Amygdala (tissue), 56 donors: ENCODE measurements around the gene ARMS2.
A peak's percentile ranks its signal among the peaks of the same experiment; 100 is the strongest.

Experiments
- DNase-seq, 56 donors: peaks; one replicate each; lab custom pipeline; 2025; lab: John Stamatoyannopoulos, UW

The ARMS2 gene

DNA sequence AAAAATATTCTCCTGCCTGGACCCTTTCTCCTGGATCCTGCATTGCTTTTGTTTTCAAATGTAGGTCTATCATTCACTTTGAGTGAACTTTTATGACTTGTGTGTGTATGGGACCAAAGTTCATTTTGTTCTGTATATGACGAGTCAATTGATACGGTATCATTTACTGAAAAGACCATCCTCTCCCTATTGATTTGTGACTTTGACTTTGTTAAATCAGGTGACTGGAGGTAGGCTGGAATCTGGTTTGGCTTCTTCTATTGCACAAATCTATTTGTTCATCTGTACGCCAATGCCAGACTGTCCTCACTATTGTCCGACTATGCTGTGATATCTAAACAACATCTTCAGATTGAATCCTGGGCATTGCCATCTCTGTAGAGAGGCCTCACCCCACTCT is 5.3 kb upstream of the ARMS2 start:
- DNase-seq, result no peak

DNA sequence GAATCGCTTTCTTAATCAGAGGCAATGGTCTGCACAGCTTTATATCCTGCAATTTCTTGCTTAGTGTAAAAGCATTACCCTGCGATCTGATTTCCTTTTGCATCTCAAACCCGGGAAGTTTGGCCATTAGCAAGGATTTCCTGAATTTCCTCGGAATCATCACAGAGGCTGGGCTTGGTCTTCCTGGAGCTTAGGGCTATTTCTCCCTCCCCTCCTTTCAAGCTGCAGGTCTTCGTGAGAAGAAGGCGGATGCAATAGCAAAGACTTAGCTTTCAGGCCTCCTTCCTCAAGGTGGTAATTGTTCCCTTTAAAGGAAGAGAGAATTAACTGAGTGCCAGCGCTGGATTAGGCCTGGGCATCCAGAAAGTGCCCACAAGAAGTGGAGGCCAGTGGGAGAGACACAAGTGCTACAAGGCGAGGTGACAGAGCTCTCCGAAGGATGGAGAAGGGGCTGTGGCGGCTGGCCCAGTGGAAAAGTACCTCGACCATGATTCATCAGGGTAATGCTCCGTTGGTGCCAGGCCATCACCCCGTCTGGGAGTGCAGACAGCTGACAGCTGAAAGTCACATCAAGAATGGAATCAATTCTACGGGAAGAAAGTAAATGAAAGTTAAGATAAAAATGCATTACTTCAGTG is 4.0 kb upstream of the ARMS2 start:
- DNase-seq, result no peak

GRCh38 chr10:122454071-122454470 is 382 bp upstream of the ARMS2 start:
- no peak for DNase-seq

DNA sequence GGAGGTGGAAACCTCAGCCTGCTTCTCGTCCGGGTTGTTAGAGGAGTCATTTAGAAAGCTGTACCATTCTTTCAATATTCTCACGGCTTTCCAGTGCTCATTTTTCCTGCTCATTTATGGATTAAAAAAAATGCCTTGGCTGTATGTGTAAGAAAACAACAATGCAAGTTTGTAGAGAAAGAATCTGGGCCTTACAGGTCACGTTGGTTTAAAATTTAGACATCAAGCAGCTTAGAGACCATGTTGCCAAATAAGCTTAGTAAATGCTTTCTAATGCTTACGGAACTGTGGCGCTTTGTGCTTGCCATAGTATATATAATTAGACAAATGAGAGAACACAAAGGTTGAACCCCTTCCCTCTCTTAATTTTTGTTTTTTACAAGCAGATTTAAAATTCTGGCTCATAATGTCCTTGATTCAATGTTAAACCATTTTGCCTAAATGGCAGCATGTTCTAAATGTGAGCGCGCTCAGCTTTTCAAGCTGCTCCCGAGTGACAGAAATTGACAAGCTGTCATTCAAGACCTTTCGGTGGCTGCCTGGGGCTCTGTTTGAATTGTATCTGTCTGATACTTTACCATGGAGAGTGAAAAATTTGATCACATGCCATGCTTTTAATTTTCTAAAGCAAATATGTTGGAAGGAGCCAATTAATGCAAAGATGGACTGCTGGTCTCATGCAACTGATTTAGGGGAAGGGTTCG is 1.1 kb downstream of the ARMS2 start:
- DNase-seq, result no peak

GRCh38 chr10:122457934-122458333 is 3.5 kb downstream of the ARMS2 start:
- peak in 7 of 56 donors; percentile 39 to 60 (median 48) for DNase-seq

GRCh38 chr10:122458693-122459092 is 4.2 kb downstream of the ARMS2 start:
- peak in 12 of 56 donors; percentile 21 to 58 (median 44) for DNase-seq

GRCh38 chr10:122459561-122460273 is 5.3 kb downstream of the ARMS2 start:
- DNase-seq, result no peak

DNA sequence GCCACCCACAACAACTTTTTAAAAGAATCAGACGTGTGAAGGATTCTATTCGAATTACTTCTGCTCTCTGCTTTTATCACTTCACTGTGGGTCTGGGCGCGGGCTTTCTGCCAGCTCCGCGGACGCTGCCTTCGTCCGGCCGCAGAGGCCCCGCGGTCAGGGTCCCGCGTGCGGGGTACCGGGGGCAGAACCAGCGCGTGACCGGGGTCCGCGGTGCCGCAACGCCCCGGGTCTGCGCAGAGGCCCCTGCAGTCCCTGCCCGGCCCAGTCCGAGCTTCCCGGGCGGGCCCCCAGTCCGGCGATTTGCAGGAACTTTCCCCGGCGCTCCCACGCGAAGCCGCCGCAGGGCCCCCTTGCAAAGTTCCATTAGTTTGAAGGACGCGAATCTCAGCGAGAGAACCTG is 6.4 kb downstream of the ARMS2 start:
- peak in 2 of 56 donors; percentile 28 to 55 for DNase-seq

- peak in 52 of 56 donors; percentile 48 to 94 (median 79) for DNase-seq
Measured at GRCh38 chr10:122461367-122461728, 6.9 kb downstream of the ARMS2 start, which contains the start of gene HTRA1. TSS of gene HTRA1 (plus strand) at chr10:122461553. CDS start at chr10:122461653, 100 bp downstream.

DNA sequence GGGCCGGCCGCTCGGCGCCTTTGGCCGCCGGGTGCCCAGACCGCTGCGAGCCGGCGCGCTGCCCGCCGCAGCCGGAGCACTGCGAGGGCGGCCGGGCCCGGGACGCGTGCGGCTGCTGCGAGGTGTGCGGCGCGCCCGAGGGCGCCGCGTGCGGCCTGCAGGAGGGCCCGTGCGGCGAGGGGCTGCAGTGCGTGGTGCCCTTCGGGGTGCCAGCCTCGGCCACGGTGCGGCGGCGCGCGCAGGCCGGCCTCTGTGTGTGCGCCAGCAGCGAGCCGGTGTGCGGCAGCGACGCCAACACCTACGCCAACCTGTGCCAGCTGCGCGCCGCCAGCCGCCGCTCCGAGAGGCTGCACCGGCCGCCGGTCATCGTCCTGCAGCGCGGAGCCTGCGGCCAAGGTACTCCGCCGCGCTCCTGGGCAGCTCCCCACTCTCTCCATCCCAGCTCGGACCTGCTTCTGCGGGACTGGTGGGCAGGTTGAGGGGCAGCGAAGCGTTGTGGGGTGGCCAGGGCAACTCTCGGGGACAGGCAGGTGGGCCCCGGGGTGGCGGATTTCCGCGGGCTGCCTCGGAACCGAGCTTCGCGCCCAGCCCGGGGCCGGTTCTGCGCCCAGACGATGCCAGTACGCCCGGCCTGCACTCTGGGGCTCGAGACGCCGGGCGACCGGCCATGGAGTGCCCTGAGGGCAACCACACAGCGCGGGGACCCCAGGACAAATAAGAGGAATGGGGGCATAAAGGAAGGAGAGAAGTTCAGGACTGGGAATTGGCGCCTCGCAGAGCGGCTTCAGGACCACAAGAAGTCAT is 7.5 kb downstream of the ARMS2 start:
- DNase-seq, result peak in 3 of 56 donors; percentile 40 to 51 (median 47)

DNA sequence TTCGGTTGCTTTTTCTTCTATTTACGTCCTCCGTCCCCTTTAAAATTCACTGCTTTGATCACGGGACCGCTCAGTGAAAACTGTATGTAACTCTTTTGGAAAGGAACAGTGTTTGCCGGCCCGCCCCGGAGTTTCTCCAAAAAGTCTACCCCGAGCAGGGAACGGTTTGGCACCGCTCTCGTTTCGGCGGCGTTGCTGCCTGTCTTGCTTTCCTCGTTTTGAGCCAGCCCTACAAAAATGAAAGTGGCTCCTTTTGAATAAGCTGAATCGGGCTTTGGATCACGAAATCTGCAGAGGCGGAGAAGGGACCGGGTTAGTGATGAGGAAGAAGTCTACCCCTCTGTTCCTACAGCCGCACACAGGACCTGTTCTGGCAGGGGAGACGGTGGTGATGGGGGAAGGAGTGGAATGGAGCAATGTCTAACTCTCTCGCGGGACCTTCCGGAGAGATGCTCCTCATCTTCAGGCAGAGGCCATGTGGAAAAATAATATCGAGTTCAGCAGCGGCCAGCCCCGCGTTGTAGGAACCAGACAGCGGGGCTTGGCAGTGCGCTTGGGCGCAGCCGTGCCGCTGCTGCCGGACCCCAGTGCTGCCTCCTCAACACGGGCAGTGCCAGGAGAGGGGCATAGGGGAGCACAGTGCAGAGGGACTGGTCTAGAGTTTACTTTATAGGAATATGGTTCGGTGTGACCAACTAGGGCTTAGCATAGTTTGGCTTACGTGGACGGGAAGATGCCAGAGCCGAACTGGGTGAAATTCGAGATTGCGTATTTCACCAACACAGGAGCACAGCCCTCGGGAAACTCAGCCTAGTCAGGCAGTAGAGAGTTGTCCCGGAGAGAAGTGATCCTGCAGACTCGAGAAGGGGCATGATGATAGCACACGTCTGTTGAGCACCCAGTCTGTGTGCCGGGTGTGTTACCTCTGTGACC is 8.3 kb downstream of the ARMS2 start:
- DNase-seq, result peak in 11 of 56 donors; percentile 29 to 54 (median 40)

- peak in 2 of 56 donors; percentile 35 to 40 for DNase-seq
Measured at GRCh38 chr10:122463466-122464249, 9.2 kb downstream of the ARMS2 start.

GRCh38 chr10:122464250-122464510 is 9.7 kb downstream of the ARMS2 start:
- no peak for DNase-seq

- DNase-seq, result peak in 10 of 56 donors; percentile 28 to 66 (median 37)
Measured at GRCh38 chr10:122464586-122464985, 10.1 kb downstream of the ARMS2 start.

DNA sequence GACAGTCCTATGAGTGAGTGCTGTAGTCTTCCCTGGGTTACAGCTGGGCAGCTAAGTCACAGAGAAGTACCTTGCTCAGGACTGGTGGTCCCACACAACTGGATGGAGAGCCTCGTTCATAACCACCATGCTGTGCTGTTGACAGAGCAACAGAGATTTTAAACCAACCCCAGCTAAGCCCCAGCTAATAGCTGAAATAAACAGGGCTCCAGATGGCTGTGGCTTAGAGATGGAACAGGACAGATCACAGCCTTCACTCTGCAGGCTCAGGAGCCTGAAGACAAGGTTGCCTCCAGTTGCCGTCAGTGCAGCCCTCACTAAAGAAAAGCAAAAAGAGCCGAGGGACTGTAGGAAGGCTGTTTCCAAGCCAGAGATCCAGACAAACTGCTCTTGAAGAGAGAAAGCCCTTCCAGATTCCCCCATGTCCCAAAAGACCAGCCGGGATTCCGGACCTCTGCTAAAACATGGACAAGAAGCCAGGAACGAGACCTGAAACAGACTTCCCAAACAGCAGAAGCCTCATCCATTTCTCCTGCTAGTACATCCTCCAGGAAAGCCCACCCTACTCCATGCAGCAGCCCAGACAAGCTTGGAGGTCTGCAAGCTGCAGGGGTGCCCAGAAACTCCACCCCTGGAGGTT is 11.1 kb downstream of the ARMS2 start:
- DNase-seq, result no peak

DNA sequence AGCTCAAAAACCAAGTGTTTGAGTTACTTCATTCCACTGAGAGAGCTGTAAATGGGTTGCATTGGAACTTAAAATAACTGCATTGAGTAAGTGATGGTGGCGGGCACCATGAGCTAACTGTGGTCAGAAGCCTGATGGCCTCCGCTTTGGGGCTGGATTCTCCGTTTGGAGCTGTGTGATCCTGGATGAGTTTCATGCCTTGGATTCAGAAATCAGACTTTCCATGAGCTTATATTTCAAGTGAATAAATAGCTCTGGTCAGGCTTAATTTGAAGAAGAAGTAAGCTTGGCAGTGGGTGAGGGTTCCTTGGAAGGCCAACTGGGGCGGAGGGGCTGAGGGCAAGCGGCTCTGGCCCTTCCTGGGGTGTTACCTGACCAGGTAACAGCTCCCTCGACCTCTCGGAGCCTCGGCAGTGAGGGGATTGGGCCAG is 12.5 kb downstream of the ARMS2 start:
- DNase-seq, result no peak

DNA sequence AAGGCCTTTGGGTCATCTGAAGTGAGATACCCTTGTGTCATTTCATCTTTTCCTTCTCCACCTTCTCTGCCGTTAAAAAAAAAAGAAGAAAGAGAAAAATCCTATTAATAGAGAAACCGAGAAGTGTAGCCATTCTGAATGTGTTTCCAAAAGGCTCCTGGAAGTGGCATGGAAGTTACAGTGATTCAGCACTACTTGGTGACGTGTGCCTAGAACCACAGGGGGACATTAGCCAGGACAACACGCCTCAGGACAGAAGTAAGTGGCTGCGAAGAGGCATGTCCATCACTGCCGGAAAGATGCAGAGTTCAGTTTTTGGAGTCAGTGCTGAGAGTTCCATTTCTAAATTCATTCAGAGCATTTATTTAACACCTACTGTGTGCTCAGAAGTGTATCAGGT is 13.2 kb downstream of the ARMS2 start:
- DNase-seq, result no peak

GRCh38 chr10:122468307-122468925 is 14.0 kb downstream of the ARMS2 start:
- no peak for DNase-seq
